Ecto neural progenitor cell (in vitro differentiated cells): ENCODE data around the gene AARS1.
"Not testable (repeated sequence)": the region's sequence is repeated elsewhere in the genome, so short reads cannot be mapped to it uniquely, and the experiment has no call there.

Source experiments
- DNase-seq: peaks from one replicate; pipeline ENCODE4 v3.0.0-alpha.2; 2018; ENCODE audit warnings: low spot score

The AARS1 gene

GRCh38 chr16:70223971-70224513, 65.3 kb downstream of the AARS1 start:
- not testable (repeated sequence) for DNase-seq

GRCh38 chr16:70223216-70223615, 66.1 kb downstream of the AARS1 start:
- not testable (repeated sequence) for DNase-seq

GRCh38 chr16:70222574-70222973, 66.7 kb downstream of the AARS1 start:
- not testable (repeated sequence) for DNase-seq

- DNase-seq, result not testable (repeated sequence)
Measured at GRCh38 chr16:70218586-70218985, 70.7 kb downstream of the AARS1 start.

GRCh38 chr16:70206382-70206781, 82.9 kb downstream of the AARS1 start:
- DNase-seq, result not testable (repeated sequence)

GRCh38 chr16:70204668-70205405, 84.5 kb downstream of the AARS1 start:
- DNase-seq, result not testable (repeated sequence)

GRCh38 chr16:70204010-70204409, 85.3 kb downstream of the AARS1 start:
- not testable (repeated sequence) for DNase-seq

GRCh38 chr16:70203508-70203907, 85.8 kb downstream of the AARS1 start:
- not testable (repeated sequence) for DNase-seq
